ENCODE data around the gene SLC22A23.
"Not testable (repeated sequence)": the region's sequence is repeated elsewhere in the genome, so short reads cannot be mapped to it uniquely, and the experiment has no call there.

The SLC22A23 gene

DNA sequence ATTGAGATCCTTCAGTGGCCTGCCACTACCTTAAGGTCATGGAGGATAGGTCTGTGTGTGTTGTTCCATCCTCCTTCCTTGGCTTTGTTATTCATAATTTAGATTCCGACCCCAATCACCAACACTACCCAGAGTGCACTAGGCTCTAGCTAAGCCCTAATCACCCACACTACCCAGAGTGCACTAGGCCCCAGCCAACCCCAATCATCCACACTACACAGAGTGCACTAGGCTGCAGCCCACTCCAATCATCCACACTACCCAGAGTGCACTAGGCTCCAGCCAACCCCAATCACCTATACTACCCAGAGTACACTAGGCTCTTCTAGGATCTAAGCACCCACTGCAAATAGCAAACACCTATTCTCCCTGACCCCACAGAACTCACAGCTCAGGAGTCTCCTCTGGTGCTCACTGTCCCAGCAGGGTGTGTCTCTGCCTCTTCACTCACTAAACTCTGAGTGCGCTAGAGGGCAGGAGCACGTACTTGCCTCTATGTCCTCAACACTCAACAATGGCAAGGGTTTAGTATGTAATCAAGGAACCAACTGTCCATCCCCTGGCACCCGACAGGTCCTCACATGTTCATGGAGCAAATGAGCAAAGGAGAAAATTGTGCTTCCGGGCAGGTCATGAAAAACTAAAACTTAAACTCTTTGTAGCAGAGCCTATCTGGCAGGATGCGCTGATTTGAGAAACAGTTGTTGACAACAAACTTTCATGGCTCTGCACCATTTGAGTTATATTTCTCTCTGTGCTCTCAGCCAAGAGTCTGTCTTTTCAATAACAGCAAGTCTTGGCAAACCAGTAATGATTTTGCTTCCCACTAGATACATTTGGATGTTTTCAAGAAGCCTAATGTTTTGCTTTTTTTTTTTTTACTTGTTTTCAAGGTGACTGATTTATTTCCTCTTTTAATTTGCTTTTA, 54.3 kb downstream of the SLC22A23 start:
- no peak for DNase-seq

DNA sequence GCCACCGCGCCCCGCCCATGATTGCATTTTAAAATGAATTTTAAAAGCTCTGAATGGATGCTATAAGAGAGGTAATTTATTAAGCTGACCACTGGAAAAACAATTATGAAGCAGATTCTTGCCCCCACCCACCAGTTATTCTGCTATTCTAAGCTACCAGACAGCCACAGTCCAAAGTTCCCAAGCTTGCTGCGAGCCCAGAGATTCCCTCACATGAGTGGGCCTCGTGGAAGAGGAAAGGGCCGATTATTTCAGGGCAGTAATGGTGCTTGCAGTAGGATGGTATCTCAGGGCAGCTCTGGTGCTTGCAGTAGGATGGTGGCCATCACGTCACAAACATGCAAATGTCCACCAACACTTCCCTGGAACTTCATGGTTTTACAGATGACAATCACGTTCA, 56.7 kb downstream of the SLC22A23 start:
- DNase-seq: no peak

DNA sequence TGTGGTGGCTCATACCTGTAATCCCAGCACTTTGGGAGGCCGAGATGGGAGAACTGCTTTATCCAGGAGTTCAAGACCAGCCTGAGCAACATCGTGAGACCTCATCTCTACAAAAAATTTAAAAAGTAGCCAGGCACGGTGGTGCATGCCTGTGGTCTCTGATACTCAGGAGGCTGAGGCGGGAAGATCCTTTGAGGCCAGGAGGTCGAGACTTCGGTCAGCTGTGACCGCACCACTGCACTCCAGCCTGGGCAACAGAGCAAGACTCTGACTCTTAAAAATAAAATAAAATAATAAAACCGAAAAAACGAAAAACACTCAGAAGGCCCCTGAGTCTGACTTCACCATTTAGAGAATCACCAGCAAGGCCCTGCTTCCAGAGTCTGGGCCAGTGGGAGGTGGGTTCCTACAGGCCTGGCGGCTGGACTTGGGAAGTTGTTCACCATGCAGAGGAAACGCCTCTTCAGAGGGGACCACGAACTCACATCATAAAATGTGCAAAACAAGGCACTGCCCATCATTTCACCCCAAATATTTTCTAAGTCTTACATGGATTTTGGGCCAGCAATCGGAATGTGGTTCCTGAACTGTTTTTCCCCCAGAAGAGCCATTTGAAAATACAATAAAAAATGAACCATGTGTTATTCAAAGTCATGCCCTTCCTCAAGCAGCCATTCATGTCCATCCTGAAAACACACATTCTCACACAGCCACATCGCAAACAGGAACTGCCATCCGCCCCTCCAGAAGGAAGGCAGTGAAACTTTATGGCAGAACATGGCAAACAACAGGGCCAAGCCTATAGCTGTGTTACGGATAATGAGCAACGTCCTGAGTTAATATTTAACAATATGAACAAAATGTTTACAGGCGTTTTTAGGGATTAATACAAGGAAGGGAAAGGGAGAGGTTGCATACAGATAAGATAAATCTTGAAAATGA, 57.8 kb downstream of the SLC22A23 start:
- DNase-seq: no peak

- DNase-seq: no peak
Observed at GRCh38 chr6:3398165-3398562, 58.7 kb downstream of the SLC22A23 start.

DNA sequence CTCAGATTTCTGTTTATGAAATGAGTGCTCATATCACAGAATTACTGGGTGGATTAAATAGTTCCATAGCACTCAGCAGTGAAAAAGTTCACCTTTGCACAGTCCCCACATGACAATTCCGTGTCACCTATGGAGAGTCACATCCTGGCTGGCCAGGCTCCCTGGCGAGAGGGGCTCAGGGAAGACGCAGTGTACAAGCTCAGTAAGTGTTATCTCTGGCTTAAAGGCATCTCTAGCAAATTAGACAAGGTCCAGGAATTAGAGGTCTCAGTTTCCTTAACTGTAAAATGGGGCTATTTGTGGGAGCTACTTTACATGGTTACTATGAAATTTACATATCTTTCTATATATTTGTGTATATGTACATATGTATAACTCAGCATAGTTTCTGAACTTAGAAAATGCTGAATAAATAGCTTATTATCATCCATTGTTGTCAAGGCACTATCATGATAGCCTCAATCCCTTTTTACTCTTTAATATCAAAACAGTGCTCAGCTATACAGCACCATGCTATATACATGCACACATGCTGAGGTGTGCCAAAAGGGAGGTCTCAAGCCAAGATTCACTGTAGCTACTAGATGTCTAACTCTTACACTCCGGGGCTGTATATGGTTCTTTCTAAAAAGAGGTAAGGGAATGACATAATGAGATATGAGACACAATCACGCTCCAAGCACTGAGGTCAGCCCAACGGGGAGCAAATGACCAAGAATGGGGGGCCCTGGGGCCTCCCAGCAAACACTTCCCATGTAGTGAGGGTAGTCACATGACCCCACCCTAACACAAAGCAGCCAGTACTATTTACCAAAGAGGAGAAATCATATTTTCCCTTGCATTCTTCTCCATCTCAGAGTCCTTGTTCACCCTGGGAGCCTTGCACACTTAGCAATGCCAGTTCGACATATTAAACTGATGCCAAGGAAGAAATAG, 59.4 kb downstream of the SLC22A23 start:
- no peak for DNase-seq

DNA sequence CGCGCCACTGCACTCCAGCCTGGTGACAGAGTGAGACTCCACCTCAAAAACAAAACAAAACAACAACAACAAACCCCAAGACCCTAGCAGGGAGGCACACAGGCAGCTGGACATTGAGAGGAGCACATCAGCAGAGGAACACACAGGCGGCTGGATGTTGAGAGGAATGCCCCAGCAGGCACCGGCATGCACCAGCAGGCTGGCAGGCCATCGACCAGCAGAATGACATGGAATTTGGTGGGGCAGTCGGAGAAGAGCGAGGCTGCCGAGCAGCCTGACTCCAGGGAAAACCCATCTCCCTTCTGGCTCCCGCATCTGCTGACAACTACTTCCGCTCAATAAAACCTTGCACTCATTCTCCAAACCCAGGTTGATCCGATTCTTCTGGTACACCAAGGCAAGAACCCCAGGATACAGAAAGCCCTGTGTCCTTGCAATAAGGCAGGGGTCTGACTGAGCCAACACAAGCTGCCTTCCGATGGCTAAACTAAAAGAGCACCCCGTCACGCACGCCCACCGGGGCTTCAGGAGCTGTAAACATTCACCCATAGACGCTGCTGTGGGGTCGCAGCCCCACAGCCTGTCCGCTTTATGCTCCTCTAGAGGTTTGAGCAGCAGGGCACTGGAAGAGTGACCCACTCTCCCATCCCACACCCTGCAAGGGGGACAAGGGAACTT, 60.2 kb downstream of the SLC22A23 start:
- DNase-seq: no peak

- no peak for DNase-seq
Observed at GRCh38 chr6:3394671-3395070, 62.2 kb downstream of the SLC22A23 start.

DNA sequence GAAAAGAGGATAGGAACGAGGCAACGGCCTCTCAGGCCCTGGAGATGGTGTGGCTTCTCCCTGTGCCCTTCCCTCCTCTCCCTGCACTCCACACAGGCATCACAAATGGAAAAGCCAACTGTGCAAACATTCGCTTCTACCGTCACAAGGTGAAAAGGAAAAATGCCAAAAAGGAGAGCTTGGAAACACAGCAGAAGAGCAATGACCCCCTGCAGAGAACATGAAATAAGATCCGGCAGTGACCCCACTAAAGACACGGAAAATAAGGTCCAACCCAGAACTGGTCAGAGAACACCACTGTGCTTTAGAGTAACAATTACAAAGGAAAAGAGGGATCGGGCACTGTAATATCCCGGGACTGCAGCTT, 63.0 kb downstream of the SLC22A23 start:
- DNase-seq: no peak

- no peak for DNase-seq
Observed at GRCh38 chr6:3392930-3393835, 63.7 kb downstream of the SLC22A23 start.

- no peak for DNase-seq
Observed at GRCh38 chr6:3391902-3392458, 64.9 kb downstream of the SLC22A23 start.

- DNase-seq: no peak
Observed at GRCh38 chr6:3390698-3391097, 66.2 kb downstream of the SLC22A23 start.

DNA sequence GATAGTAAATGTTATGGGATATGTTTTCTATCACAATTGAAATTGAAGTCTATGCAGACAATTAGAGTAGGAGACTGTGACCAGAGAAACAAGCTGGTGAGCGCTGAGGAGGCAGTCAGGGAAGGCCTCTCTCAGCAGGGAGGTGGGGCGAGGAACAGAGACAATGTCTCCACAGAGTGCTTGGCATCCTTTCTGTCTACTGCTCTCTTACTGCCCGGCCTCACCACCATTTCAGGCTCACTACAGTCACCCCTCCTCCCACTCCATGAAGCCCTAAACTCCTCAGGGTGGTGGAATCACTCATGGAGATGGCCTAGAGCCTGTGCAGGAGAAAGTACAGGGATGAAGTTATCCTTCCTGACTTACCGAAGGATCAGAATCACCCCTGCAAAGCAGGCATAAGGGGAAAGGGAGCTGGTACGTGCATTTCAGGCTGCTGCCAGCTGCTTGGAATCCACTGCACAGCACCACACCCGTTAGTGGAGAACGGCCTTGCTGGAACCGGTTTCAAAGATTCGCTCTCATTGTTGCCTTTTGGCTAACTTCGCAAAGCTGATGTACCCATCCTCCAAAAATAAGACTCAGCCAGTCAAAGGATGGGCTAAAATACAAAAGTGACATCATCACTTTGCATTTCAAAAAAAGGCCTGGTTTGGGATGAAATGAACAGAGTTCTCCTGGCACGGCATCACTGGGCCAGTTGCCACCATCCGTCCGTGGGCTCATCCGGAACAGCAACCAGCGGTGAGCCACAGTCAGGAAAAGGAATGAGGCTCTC, 67.3 kb downstream of the SLC22A23 start:
- DNase-seq: no peak

- no peak for DNase-seq
Observed at GRCh38 chr6:3388786-3389185, 68.1 kb downstream of the SLC22A23 start.

- DNase-seq: no peak
Observed at GRCh38 chr6:3386374-3386857, 70.4 kb downstream of the SLC22A23 start.

DNA sequence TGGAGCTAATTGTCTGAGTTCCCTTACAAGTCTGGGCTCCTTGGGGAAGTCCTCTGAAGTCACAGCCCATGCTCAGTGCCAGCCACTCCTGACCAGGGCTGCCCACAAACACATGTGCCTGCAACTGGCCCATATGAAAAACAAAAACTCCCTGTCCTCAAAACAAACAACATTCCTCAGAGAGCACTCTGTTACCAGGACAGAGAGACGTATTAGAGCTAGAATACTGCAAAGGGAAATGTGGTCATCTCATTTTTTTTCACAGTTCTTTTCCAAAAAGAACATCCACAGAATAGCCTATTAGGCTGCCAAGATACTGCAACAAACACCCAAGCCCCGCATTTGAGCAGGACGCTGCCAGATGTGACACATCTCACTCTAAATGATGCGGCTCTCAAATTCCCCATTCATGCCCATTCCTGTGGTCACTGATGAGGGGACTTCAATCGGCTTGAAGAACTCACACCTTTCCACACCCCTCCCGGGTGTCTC, 71.1 kb downstream of the SLC22A23 start:
- no peak for DNase-seq

- DNase-seq: not testable (repeated sequence)
Observed at GRCh38 chr6:3385181-3385580, 71.7 kb downstream of the SLC22A23 start.

- no peak for DNase-seq
Observed at GRCh38 chr6:3384241-3385143, 72.4 kb downstream of the SLC22A23 start.

GRCh38 chr6:3383525-3383924, 73.3 kb downstream of the SLC22A23 start:
- DNase-seq: no peak

All from activated CD4-positive, CD25-positive, alpha-beta regulatory T cell (primary cell).